ENCODE data around the gene FAM149A.

FAM149A gene

GRCh38 chr4:186191200-186192065 lies 86.9 kb downstream of the FAM149A start, which contains the start of gene CYP4V2:
Gene CYP4V2, plus strand, starts transcription at chr4:186191567. Its CDS starts 257 bp downstream, at chr4:186191824.
- no peaks in the 10 kb centered on the region for H3K9me2 ChIP-seq (replicated peaks; ENCODE audit: low read depth, low read length)
- TF ChIP-seq EZH2phosphoT487 (IDR thresholded peaks at IDR 0.05; ENCODE audit: borderline replicate concordance): no peak
- TF ChIP-seq, protein P1, sequence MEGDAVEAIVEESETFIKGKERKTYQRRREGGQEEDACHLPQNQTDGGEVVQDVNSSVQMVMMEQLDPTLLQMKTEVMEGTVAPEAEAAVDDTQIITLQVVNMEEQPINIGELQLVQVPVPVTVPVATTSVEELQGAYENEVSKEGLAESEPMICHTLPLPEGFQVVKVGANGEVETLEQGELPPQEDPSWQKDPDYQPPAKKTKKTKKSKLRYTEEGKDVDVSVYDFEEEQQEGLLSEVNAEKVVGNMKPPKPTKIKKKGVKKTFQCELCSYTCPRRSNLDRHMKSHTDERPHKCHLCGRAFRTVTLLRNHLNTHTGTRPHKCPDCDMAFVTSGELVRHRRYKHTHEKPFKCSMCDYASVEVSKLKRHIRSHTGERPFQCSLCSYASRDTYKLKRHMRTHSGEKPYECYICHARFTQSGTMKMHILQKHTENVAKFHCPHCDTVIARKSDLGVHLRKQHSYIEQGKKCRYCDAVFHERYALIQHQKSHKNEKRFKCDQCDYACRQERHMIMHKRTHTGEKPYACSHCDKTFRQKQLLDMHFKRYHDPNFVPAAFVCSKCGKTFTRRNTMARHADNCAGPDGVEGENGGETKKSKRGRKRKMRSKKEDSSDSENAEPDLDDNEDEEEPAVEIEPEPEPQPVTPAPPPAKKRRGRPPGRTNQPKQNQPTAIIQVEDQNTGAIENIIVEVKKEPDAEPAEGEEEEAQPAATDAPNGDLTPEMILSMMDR (conservative IDR thresholded peaks at IDR 0.05; ENCODE audit: low read length): peak; percentile 32
- peaks cover 29% of the 10 kb centered on the region for H3K4me1 ChIP-seq (ENCODE audit: insufficient read depth, low read length, poor library complexity, severe bottlenecking)
- peak within 1 kb of the TSS; percentile 91 for H2AFZ ChIP-seq (ENCODE audit: low read length)
- peaks cover 23% of the 10 kb centered on the region for H3K79me2 ChIP-seq (ENCODE audit: insufficient read depth, low read length)
- peak within 1 kb of the TSS; percentile 94 for H3K4me2 ChIP-seq (ENCODE audit: low read depth, low read length, poor library complexity, severe bottlenecking)
- H3K9me3 ChIP-seq (ENCODE audit: insufficient read depth, low read depth, low read length): no peaks in the 10 kb centered on the region
- H3K9ac ChIP-seq (ENCODE audit: low read depth, low read length, poor library complexity, severe bottlenecking): peak within 1 kb of the TSS; percentile 93
- H3F3A ChIP-seq (ENCODE audit: low read depth): no peaks in the 10 kb centered on the region
- no peaks in the 10 kb centered on the region for H3K36me3 ChIP-seq (ENCODE audit: insufficient read depth, low read length)
- no peaks in the 10 kb centered on the region for H4K20me1 ChIP-seq (ENCODE audit: insufficient read depth, low read length, poor library complexity, severe bottlenecking)
- peak within 1 kb of the TSS; percentile 95 for H3K4me3 ChIP-seq (ENCODE audit: low read length, poor library complexity, severe bottlenecking)
- no peaks in the 10 kb centered on the region for H3K27me3 ChIP-seq (ENCODE audit: insufficient read depth, low read length, poor library complexity, severe bottlenecking)

DNA sequence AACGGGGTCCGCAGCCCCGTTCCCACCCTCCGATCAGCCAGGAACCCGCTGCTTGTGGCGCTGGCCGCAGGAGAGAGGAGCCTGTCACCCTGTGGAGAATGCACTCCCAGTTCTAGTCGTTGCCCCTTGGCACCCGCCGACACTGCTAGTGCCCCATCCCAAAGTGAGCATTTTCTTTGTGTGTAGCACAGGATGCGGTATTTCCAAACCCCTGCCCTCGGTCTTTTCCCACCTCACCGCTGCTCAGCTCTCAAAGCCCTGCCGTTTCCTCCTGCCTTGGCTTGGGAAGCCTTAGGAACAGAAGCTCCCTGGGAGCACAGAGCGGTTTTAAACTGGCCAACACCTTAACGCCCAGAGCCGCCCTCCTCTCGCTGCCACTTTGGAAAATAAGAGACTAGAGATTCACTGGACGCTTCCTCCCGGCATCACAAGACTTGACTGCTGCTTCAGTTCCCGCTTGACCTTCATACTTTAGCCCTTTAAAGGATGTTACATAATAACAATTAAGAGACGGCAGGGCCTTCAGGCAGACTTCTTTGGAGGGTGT lies 87.6 kb downstream of the FAM149A start:
- Histone ChIP-seq H2AFZ (ENCODE audit: low read length) (peak overlapping the region; percentile 89), H3K4me2 (ENCODE audit: low read depth, low read length, poor library complexity, severe bottlenecking) (peak overlapping the region; percentile 82), H3K4me3 (ENCODE audit: low read length, poor library complexity, severe bottlenecking) (peak overlapping the region; percentile 95), H3K79me2 (ENCODE audit: insufficient read depth, low read length) (peaks cover 23% of the 10 kb centered on the region), H3K36me3 (ENCODE audit: insufficient read depth, low read length) (no peaks in the 10 kb centered on the region), H3K27me3 (ENCODE audit: insufficient read depth, low read length, poor library complexity, severe bottlenecking) (no peaks in the 10 kb centered on the region), H3K9ac (ENCODE audit: low read depth, low read length, poor library complexity, severe bottlenecking) (peak overlapping the region; percentile 93), H3K9me2 (replicated peaks; ENCODE audit: low read depth, low read length) (no peaks in the 10 kb centered on the region), H3K4me1 (ENCODE audit: insufficient read depth, low read length, poor library complexity, severe bottlenecking) (peaks cover 29% of the 10 kb centered on the region), H3F3A (ENCODE audit: low read depth) (no peaks in the 10 kb centered on the region), H3K9me3 (ENCODE audit: insufficient read depth, low read depth, low read length) (no peaks in the 10 kb centered on the region), H4K20me1 (ENCODE audit: insufficient read depth, low read length, poor library complexity, severe bottlenecking) (no peaks in the 10 kb centered on the region)
- TF ChIP-seq EZH2phosphoT487 (IDR thresholded peaks at IDR 0.05; ENCODE audit: borderline replicate concordance): no peak
- TF ChIP-seq, protein P1 (conservative IDR thresholded peaks at IDR 0.05; ENCODE audit: low read length): no peak

DNA sequence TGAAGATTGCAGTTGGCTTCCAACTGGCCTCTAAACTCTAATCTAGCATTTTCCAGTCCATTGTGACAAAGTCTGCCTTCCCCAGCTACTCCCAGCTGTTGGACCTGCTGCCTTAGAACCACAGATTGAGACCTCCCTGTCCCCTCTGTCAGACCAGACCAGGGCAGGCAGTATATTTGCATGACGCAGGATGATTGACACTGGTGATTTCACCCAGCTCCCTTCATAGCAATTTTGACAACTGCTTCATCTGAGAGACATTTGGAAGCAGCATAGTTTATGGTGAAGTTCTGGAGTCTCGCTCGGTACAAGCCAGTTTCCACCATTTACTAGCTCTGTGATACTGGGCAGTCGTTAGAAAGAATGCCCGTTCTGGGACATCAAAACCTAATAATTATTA lies 89.3 kb downstream of the FAM149A start:
- Histone ChIP-seq H3K9ac (ENCODE audit: low read depth, low read length, poor library complexity, severe bottlenecking) (peak overlapping the region; percentile 93), H3K27me3 (ENCODE audit: insufficient read depth, low read length, poor library complexity, severe bottlenecking) (no peaks in the 10 kb centered on the region), H3K79me2 (ENCODE audit: insufficient read depth, low read length) (peaks cover 23% of the 10 kb centered on the region), H3K9me3 (ENCODE audit: insufficient read depth, low read depth, low read length) (no peaks in the 10 kb centered on the region), H3K4me2 (ENCODE audit: low read depth, low read length, poor library complexity, severe bottlenecking) (peak overlapping the region; percentile 82), H2AFZ (ENCODE audit: low read length) (no peak overlapping the region), H3K4me1 (ENCODE audit: insufficient read depth, low read length, poor library complexity, severe bottlenecking) (peaks cover 29% of the 10 kb centered on the region), H4K20me1 (ENCODE audit: insufficient read depth, low read length, poor library complexity, severe bottlenecking) (no peaks in the 10 kb centered on the region), H3K4me3 (ENCODE audit: low read length, poor library complexity, severe bottlenecking) (peak overlapping the region; percentile 95), H3F3A (ENCODE audit: low read depth) (no peaks in the 10 kb centered on the region), H3K9me2 (replicated peaks; ENCODE audit: low read depth, low read length) (no peaks in the 10 kb centered on the region), H3K36me3 (ENCODE audit: insufficient read depth, low read length) (no peaks in the 10 kb centered on the region)
- TF ChIP-seq EZH2phosphoT487 (IDR thresholded peaks at IDR 0.05; ENCODE audit: borderline replicate concordance): no peak
- TF ChIP-seq, protein P1 (conservative IDR thresholded peaks at IDR 0.05; ENCODE audit: low read length): no peak

Data from Loucy (cell line).